Measurements from ENCODE around the gene UNCX. TPM values are rescaled to one million over a fixed set of nuclear protein-coding genes. Genes with fewer than 3 reads are reported as not detected.
"Not testable (repeated sequence)": the region's sequence is repeated elsewhere in the genome, so short reads cannot be mapped to it uniquely, and the experiment has no call there.

UNCX gene
- total and polyA plus RNA-seq, 2 experiments from 2014 or later: not detected

DNA sequence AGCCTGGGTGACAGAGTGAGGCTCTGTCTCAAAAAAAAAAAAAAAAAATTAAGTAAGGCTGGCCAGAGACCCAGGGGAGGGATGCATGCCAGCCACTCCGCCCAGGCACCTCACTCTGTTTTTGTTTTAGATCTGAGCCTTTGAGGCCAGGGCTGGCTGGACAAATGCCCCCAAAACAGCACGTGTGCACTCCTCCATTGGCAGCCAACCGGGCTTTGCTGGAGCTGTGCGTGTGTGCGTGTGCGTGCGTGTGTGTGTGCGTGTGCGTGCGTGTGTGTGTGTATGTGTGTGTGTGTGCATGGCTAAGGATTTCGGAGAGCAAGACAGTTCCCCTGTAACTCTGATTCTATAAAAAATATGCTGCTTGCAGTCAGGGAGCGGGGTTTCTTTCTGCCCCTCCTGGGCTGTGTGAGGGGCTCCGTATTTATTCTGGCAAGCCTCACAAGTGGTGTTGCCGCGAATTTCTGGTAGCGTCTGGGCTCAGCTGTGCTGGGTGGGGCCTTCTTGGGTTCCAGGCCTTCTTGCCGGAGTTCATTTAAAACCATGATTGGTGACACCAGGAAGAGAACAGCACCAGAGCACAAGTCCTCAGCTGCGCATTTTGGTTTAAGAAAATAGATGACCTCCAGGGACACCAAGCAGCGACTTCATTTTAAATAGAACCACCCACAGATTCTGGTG, 28.1 kb upstream of the UNCX start:
- WGBS, 2 experiments (ENCODE audit: low coverage in 1 of 2, low lambda C conversion rate in 2 of 2, missing lambda C conversion rate in 2 of 2): 6% methylated on average over 15 to 17 of the region's 19 CpGs
- in situ Hi-C loops (cut with MboI): no loop called here
- Histone ChIP-seq H3K27ac (no peak overlapping the region), H3K27me3 (replicated peaks; ENCODE audit: insufficient read depth) (peaks cover 35% of the 10 kb centered on the region), H2AFZ (no peak overlapping the region), H3K79me2 (ENCODE audit: insufficient read depth) (no peaks in the 10 kb centered on the region), H3K9ac (no peak overlapping the region), H3K9me2 (ENCODE audit: insufficient read depth) (no peaks in the 10 kb centered on the region), H3K4me2 (ENCODE audit: unreplicated experiment) (no peak overlapping the region), H3K9me3 (ENCODE audit: low read depth) (no peaks in the 10 kb centered on the region), H3K4me3 (no peak overlapping the region), H3K36me3 (ENCODE audit: low read depth) (no peaks in the 10 kb centered on the region), H3K4me1 (ENCODE audit: insufficient read depth) (no peaks in the 10 kb centered on the region), H4K20me1 (ENCODE audit: insufficient read depth) (no peaks in the 10 kb centered on the region), H3F3A (ENCODE audit: insufficient read depth) (no peaks in the 10 kb centered on the region)
- TF ChIP-seq EZH2 (IDR thresholded peaks at IDR 0.05; ENCODE audit: insufficient read depth, poor library complexity, severe bottlenecking): no peak
- no peak for TF ChIP-seq EZH2phosphoT487 (IDR thresholded peaks at IDR 0.05; ENCODE audit: insufficient read depth, low read depth)
- peak; percentile 33 for DNase-seq

DNA sequence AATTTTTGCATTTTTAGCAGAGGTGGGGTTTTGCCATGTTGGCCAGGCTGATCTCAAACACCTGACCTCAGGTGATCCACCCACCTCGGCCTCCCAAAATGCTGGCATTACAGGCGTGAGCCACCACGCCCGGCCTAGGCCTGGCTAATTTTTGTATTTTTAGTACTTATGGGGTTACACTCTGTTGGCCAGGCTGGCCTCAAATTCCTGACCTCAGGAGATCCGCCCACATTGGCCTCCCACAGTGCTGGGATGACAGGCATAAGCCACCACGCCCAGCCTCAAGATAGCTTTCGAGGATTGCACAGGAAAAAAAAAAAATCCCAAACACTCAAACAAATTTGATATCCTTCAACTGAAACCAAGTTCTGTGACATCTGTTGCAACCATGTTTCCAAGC, 26.9 kb upstream of the UNCX start:
- H3F3A ChIP-seq (ENCODE audit: insufficient read depth); H3K9ac ChIP-seq; H3K36me3 ChIP-seq (ENCODE audit: low read depth); H3K4me1 ChIP-seq (ENCODE audit: insufficient read depth); H4K20me1 ChIP-seq (ENCODE audit: insufficient read depth); in situ Hi-C loops (cut with MboI); H3K27ac ChIP-seq; H3K9me3 ChIP-seq (ENCODE audit: low read depth); H3K9me2 ChIP-seq (ENCODE audit: insufficient read depth); DNase-seq; H2AFZ ChIP-seq; H3K79me2 ChIP-seq (ENCODE audit: insufficient read depth); H3K4me2 ChIP-seq (ENCODE audit: unreplicated experiment); H3K4me3 ChIP-seq: not testable (repeated sequence)
- 76 to 83% methylated on average over 7 of the region's 7 CpGs for WGBS, 2 experiments (ENCODE audit: low coverage in 1 of 2, low lambda C conversion rate in 2 of 2, missing lambda C conversion rate in 2 of 2)
- H3K27me3 ChIP-seq (replicated peaks; ENCODE audit: insufficient read depth): peaks cover 38% of the 10 kb centered on the region

- DNase-seq: no peak
- H3K9me2 ChIP-seq (ENCODE audit: insufficient read depth): no peaks in the 10 kb centered on the region
- no peak overlapping the region for H2AFZ ChIP-seq
- no peaks in the 10 kb centered on the region for H4K20me1 ChIP-seq (ENCODE audit: insufficient read depth)
- H3K4me3 ChIP-seq: no peak overlapping the region
- H3K4me2 ChIP-seq (ENCODE audit: unreplicated experiment): no peak overlapping the region
- no peaks in the 10 kb centered on the region for H3K4me1 ChIP-seq (ENCODE audit: insufficient read depth)
- H3K9me3 ChIP-seq (ENCODE audit: low read depth): no peaks in the 10 kb centered on the region
- no peak for TF ChIP-seq EZH2 (IDR thresholded peaks at IDR 0.05; ENCODE audit: insufficient read depth, poor library complexity, severe bottlenecking)
- TF ChIP-seq EZH2phosphoT487 (IDR thresholded peaks at IDR 0.05; ENCODE audit: insufficient read depth, low read depth): no peak
- H3F3A ChIP-seq (ENCODE audit: insufficient read depth): no peaks in the 10 kb centered on the region
- in situ Hi-C loops (cut with MboI): no loop called here
- H3K79me2 ChIP-seq (ENCODE audit: insufficient read depth): no peaks in the 10 kb centered on the region
- no peak overlapping the region for H3K27ac ChIP-seq
- peaks cover 71% of the 10 kb centered on the region for H3K27me3 ChIP-seq (replicated peaks; ENCODE audit: insufficient read depth)
- WGBS, 2 experiments (ENCODE audit: low coverage in 1 of 2, low lambda C conversion rate in 2 of 2, missing lambda C conversion rate in 2 of 2): 67% methylated on average over 14 of the region's 14 CpGs
- H3K9ac ChIP-seq: no peak overlapping the region
- H3K36me3 ChIP-seq (ENCODE audit: low read depth): no peaks in the 10 kb centered on the region
These were observed 23.6 kb upstream of the UNCX start for GRCh38 chr7:1209097-1209496.

- Histone ChIP-seq H3K27ac (no peak overlapping the region), H3K9me2 (ENCODE audit: insufficient read depth) (no peaks in the 10 kb centered on the region), H4K20me1 (ENCODE audit: insufficient read depth) (no peaks in the 10 kb centered on the region), H3K4me2 (ENCODE audit: unreplicated experiment) (no peak overlapping the region), H3K9me3 (ENCODE audit: low read depth) (no peaks in the 10 kb centered on the region), H3K9ac (no peak overlapping the region), H2AFZ (no peak overlapping the region), H3K4me1 (ENCODE audit: insufficient read depth) (no peaks in the 10 kb centered on the region), H3K4me3 (no peak overlapping the region), H3K27me3 (replicated peaks; ENCODE audit: insufficient read depth) (peaks cover 78% of the 10 kb centered on the region), H3K36me3 (ENCODE audit: low read depth) (no peaks in the 10 kb centered on the region), H3F3A (ENCODE audit: insufficient read depth) (no peaks in the 10 kb centered on the region), H3K79me2 (ENCODE audit: insufficient read depth) (no peaks in the 10 kb centered on the region)
- in situ Hi-C loops (cut with MboI): no loop called here
- TF ChIP-seq EZH2phosphoT487 (IDR thresholded peaks at IDR 0.05; ENCODE audit: insufficient read depth, low read depth) (0 out of 2 replicates have a peak, but pooled peaks have one; percentile 40), EZH2 (IDR thresholded peaks at IDR 0.05; ENCODE audit: insufficient read depth, poor library complexity, severe bottlenecking) (peak; percentile 21)
- no peak for DNase-seq
- WGBS, 2 experiments (ENCODE audit: low coverage in 1 of 2, low lambda C conversion rate in 2 of 2, missing lambda C conversion rate in 2 of 2): 7 to 10% methylated on average over 18 of the region's 18 CpGs
These were observed 22.2 kb upstream of the UNCX start for GRCh38 chr7:1210321-1210978.

Measured in GM23248 (cell line).